ENCODE data around the gene RECK.
"Not testable (repeated sequence)": the region's sequence is repeated elsewhere in the genome, so short reads cannot be mapped to it uniquely, and the experiment has no call there.

Gene RECK

GRCh38 chr9:36154331-36154952, 117.7 kb downstream of the RECK start:
- peak overlapping the region; percentile 4 for H3K4me3 Mint-ChIP-seq
- H3K9me3 Mint-ChIP-seq, result no peaks in the 10 kb centered on the region
- H3K27me3 Mint-ChIP-seq, result no peaks in the 10 kb centered on the region
- H3K4me1 Mint-ChIP-seq (ENCODE audit: low read depth), result peaks cover 58% of the 10 kb centered on the region
- H3K36me3 Mint-ChIP-seq (ENCODE audit: low read depth), result peaks cover 19% of the 10 kb centered on the region
- peak overlapping the region; percentile 21 for H3K27ac Mint-ChIP-seq

DNA sequence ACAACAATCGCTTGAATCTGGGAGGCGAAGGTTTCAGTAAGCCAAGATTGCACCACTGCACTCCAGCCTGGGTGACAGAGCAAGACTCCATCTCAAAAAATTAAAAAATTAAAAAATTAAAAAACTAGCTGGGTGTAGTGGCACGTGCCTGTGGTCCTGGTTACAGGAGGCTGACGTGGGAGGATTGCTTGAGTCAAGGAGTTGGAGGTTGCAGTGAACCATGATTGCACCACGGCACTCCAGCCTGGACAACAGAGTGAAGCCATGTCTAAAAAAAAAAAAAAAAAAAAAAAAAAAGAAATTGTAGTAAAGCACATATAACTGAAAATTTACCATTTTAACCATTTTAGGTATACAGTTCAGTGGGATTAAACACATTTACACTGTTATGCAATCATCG, 119.4 kb downstream of the RECK start:
- Mint-ChIP-seq H3K27ac (no peak overlapping the region), H3K36me3 (ENCODE audit: low read depth) (peaks cover 21% of the 10 kb centered on the region), H3K27me3 (no peaks in the 10 kb centered on the region), H3K4me3 (no peak overlapping the region), H3K9me3 (no peaks in the 10 kb centered on the region), H3K4me1 (ENCODE audit: low read depth) (peaks cover 46% of the 10 kb centered on the region)

- Mint-ChIP-seq H3K27ac (no peak overlapping the region), H3K27me3 (no peaks in the 10 kb centered on the region), H3K9me3 (no peaks in the 10 kb centered on the region), H3K4me3 (no peak overlapping the region), H3K4me1 (ENCODE audit: low read depth) (peaks cover 25% of the 10 kb centered on the region), H3K36me3 (ENCODE audit: low read depth) (peaks cover 14% of the 10 kb centered on the region)
These were observed 121.4 kb downstream of the RECK start for GRCh38 chr9:36158122-36158521.

DNA sequence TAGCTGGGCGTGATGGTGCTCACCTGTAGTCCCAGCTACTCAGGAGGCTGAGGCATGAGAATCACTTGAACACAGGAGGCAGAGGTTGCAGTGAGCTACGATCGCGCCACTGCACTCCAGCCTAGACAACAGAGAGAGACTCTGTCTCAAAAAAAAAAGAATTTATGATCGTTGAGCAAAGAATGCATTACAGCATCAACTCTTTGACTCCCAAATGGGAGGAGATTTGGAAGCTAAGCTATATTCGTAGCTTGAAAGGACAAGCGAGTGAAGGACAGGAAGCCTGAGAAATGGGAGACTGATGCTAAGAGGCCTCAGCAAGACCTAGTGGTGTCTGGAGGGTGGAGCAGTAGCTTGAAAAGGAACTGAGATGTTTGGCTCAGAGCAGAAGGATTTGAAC, 122.2 kb downstream of the RECK start:
- Mint-ChIP-seq H3K4me1 (ENCODE audit: low read depth) (peaks cover 17% of the 10 kb centered on the region), H3K9me3 (no peaks in the 10 kb centered on the region), H3K4me3 (no peak overlapping the region), H3K27me3 (no peaks in the 10 kb centered on the region), H3K36me3 (ENCODE audit: low read depth) (peaks cover 10% of the 10 kb centered on the region), H3K27ac (no peak overlapping the region)

DNA sequence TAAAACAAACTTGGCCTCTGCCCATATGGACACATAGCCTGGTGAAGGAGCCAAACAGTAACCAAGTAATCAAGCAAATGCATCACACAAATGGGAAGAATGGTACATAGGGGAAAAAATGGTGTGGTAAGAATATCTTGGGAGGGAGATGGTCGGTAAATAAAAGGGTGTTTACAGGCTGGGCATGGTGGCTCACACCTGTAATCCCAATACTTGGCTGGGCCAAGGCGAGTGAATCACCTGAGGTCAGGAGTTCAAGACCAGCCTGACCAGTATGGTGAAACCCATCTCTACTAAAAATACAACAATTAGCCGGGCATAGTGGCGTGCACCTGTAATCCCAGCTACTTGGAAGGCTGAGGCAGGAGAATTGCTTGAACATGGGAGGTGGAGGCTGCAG, 122.8 kb downstream of the RECK start:
- H3K9me3 Mint-ChIP-seq; H3K36me3 Mint-ChIP-seq (ENCODE audit: low read depth); H3K4me3 Mint-ChIP-seq; H3K27me3 Mint-ChIP-seq; H3K27ac Mint-ChIP-seq: not testable (repeated sequence)
- peaks cover 12% of the 10 kb centered on the region for H3K4me1 Mint-ChIP-seq (ENCODE audit: low read depth)

DNA sequence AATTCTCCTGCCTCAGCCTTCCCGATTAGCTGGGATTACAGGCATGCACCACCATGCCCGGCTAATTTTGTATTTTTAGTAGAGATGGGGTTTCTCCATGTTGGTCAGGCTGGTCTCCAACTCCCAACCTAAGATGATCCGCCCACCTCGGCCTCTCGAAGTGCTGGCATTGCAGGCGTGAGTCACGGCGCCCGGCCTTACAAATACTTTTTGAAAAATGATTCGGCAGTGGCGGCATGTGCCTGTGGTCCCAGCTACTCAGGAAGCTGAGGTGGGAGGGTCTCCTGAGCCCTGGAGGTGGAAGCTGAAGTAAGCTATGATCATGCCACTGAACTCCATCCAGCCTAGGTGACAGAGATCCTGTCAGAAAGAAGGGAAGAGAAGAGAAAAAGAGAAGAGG, 123.4 kb downstream of the RECK start:
- not testable (repeated sequence) for H3K27me3 Mint-ChIP-seq; H3K4me3 Mint-ChIP-seq; H3K27ac Mint-ChIP-seq; H3K4me1 Mint-ChIP-seq (ENCODE audit: low read depth); H3K36me3 Mint-ChIP-seq (ENCODE audit: low read depth); H3K9me3 Mint-ChIP-seq

DNA sequence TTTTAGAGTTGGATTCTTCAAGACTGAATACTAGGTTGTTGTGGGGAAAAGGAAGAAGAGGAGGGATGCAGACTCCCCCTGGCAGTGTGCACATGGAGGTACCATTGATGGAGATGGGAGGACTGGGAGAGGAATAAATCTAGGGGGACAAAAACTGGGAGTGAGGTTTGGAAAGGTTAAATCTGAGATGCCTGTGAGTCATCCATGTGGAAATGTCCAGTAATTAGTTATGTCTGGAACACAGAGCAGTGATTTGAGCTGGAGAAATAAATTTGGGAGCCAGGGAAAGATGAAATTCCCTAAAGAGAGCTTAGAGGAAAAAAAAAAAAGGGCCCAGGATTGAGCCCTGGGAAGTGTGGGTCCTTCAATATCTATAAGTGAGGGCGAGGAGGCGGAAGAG, 124.5 kb downstream of the RECK start:
- Mint-ChIP-seq H3K36me3 (ENCODE audit: low read depth) (peaks cover 10% of the 10 kb centered on the region), H3K9me3 (no peaks in the 10 kb centered on the region), H3K27ac (no peak overlapping the region), H3K4me3 (no peak overlapping the region), H3K27me3 (no peaks in the 10 kb centered on the region), H3K4me1 (ENCODE audit: low read depth) (peaks cover 8% of the 10 kb centered on the region)

- Mint-ChIP-seq H3K27ac (no peak overlapping the region), H3K36me3 (ENCODE audit: low read depth) (peaks cover 5% of the 10 kb centered on the region), H3K9me3 (no peaks in the 10 kb centered on the region), H3K4me1 (ENCODE audit: low read depth) (peaks cover 14% of the 10 kb centered on the region), H3K27me3 (no peaks in the 10 kb centered on the region), H3K4me3 (no peak overlapping the region)
These were observed 125.6 kb downstream of the RECK start for GRCh38 chr9:36162211-36162738.

GRCh38 chr9:36163049-36163785, 126.5 kb downstream of the RECK start:
- Mint-ChIP-seq H3K4me3 (no peak overlapping the region), H3K36me3 (ENCODE audit: low read depth) (peaks cover 5% of the 10 kb centered on the region), H3K27me3 (no peaks in the 10 kb centered on the region), H3K9me3 (no peaks in the 10 kb centered on the region), H3K27ac (no peak overlapping the region), H3K4me1 (ENCODE audit: low read depth) (peaks cover 10% of the 10 kb centered on the region)

- Mint-ChIP-seq H3K9me3 (no peaks in the 10 kb centered on the region), H3K27ac (no peak overlapping the region), H3K4me3 (no peak overlapping the region), H3K4me1 (ENCODE audit: low read depth) (peaks cover 7% of the 10 kb centered on the region), H3K36me3 (ENCODE audit: low read depth) (peaks cover 5% of the 10 kb centered on the region), H3K27me3 (no peaks in the 10 kb centered on the region)
These were observed 127.1 kb downstream of the RECK start for GRCh38 chr9:36163786-36164170.

DNA sequence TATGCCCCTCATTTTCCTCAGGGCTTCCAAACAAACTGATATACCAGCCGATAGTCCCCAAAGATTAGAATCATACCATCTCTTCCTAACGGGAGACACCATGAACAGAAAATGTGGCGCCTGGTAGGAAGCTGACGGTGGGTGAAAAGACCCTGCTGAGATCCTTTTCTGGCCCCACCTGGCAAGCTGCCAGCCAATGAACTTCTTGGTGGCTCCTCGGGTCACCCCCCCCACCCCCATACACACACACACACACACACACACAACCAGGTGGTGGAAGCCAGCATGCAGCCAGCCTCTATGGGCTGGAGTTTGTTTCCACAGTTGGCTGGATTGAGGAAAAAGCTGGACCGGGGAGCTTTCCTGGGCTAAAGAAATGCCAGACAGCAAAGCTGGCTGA, 127.7 kb downstream of the RECK start:
- Mint-ChIP-seq H3K4me3 (no peak overlapping the region), H3K4me1 (ENCODE audit: low read depth) (peaks cover 7% of the 10 kb centered on the region), H3K36me3 (ENCODE audit: low read depth) (peaks cover 5% of the 10 kb centered on the region), H3K9me3 (no peaks in the 10 kb centered on the region), H3K27me3 (no peaks in the 10 kb centered on the region), H3K27ac (no peak overlapping the region)

DNA sequence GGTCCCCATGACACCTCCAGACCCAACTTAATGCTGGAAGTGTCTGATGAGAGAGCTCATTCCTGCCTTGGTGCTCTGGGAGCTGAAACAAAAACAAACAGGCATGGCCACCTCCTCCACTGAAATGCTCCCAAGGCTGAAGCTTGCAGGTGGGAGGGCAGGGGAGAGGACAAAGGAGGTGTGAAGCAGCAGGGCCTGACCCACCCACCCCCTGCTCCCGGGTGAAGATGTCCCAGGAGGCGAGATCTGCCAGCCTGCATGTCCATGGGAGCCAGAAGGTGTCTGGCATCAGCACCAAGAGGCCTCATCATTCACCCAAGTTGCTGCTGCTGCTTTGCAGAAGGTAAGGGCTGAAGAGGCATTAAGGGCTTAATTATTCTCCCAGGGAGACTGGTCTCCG, 128.3 kb downstream of the RECK start:
- H3K27me3 Mint-ChIP-seq, result no peaks in the 10 kb centered on the region
- H3K9me3 Mint-ChIP-seq, result no peaks in the 10 kb centered on the region

GRCh38 chr9:36165826-36166167, 129.1 kb downstream of the RECK start:
- no peaks in the 10 kb centered on the region for H3K36me3 Mint-ChIP-seq (ENCODE audit: low read depth)
- H3K4me1 Mint-ChIP-seq (ENCODE audit: low read depth), result peaks cover 7% of the 10 kb centered on the region
- no peaks in the 10 kb centered on the region for H3K9me3 Mint-ChIP-seq
- H3K27me3 Mint-ChIP-seq, result no peaks in the 10 kb centered on the region
- peak overlapping the region; percentile 13 for H3K4me3 Mint-ChIP-seq
- no peak overlapping the region for H3K27ac Mint-ChIP-seq

More for the DNA sequence above, 128.3 kb downstream of the RECK start:
- Mint-ChIP-seq H3K27ac (no peak overlapping the region), H3K36me3 (ENCODE audit: low read depth) (peaks cover 5% of the 10 kb centered on the region), H3K4me3 (no peak overlapping the region), H3K4me1 (ENCODE audit: low read depth) (peaks cover 7% of the 10 kb centered on the region)

GRCh38 chr9:36166168-36166927, 129.6 kb downstream of the RECK start:
- Mint-ChIP-seq H3K27ac (peak overlapping the region; percentile 77), H3K36me3 (ENCODE audit: low read depth) (no peaks in the 10 kb centered on the region), H3K9me3 (no peaks in the 10 kb centered on the region), H3K27me3 (no peaks in the 10 kb centered on the region), H3K4me3 (peak overlapping the region; percentile 71), H3K4me1 (ENCODE audit: low read depth) (peaks cover 7% of the 10 kb centered on the region)

GRCh38 chr9:36169166-36169565, 132.5 kb downstream of the RECK start, which contains the start of gene CCIN:
CCIN (plus strand) TSS chr9:36169388; CDS start chr9:36169503, 115 bp downstream.
- Mint-ChIP-seq H3K36me3 (ENCODE audit: low read depth) (no peaks in the 10 kb centered on the region), H3K27ac (no peak within 1 kb of the TSS), H3K9me3 (no peaks in the 10 kb centered on the region)

More at GRCh38 chr9:36169166-36169565, 132.5 kb downstream of the RECK start, which contains the start of gene CCIN:
- H3K4me3 Mint-ChIP-seq, result no peak within 1 kb of the TSS
- no peaks in the 10 kb centered on the region for H3K27me3 Mint-ChIP-seq
- peaks cover 7% of the 10 kb centered on the region for H3K4me1 Mint-ChIP-seq (ENCODE audit: low read depth)
